ENCODE data around the gene ITPKA.
A peak's percentile ranks its signal among the peaks of the same experiment; 100 is the strongest.
"Not testable (repeated sequence)": the region's sequence is repeated elsewhere in the genome, so short reads cannot be mapped to it uniquely, and the experiment has no call there.

The ITPKA gene

GRCh38 chr15:41493205-41493901 lies at the start of gene ITPKA:
Gene ITPKA, plus strand, starts transcription at chr15:41493874. Its CDS starts 54 bp downstream, at chr15:41493928.
- DNase-seq: peak; percentile 76

- DNase-seq: no peak
Measured at GRCh38 chr15:41445399-41445798, 48.3 kb upstream of the ITPKA start.

- DNase-seq: no peak
Measured at GRCh38 chr15:41462084-41462795, 31.4 kb upstream of the ITPKA start.

- no peak for DNase-seq
Measured at GRCh38 chr15:41464889-41465580, 28.6 kb upstream of the ITPKA start.

- DNase-seq: peak; percentile 26
Measured at GRCh38 chr15:41465822-41466421, 27.8 kb upstream of the ITPKA start.

GRCh38 chr15:41466711-41467110 lies 27.0 kb upstream of the ITPKA start:
- DNase-seq: no peak

GRCh38 chr15:41469644-41470043 lies 24.0 kb upstream of the ITPKA start:
- not testable (repeated sequence) for DNase-seq

- no peak for DNase-seq
Measured at GRCh38 chr15:41473418-41473817, 20.3 kb upstream of the ITPKA start.

GRCh38 chr15:41474436-41474835 lies 19.2 kb upstream of the ITPKA start:
- no peak for DNase-seq

- DNase-seq: no peak
Measured at GRCh38 chr15:41474941-41475340, 18.7 kb upstream of the ITPKA start.

GRCh38 chr15:41476416-41477048 lies 17.1 kb upstream of the ITPKA start:
- no peak for DNase-seq

- no peak for DNase-seq
Measured at GRCh38 chr15:41480396-41481140, 13.1 kb upstream of the ITPKA start.

GRCh38 chr15:41482110-41482877 lies 11.4 kb upstream of the ITPKA start:
- DNase-seq: no peak

- DNase-seq: no peak
Measured at GRCh38 chr15:41483115-41483514, 10.6 kb upstream of the ITPKA start.

GRCh38 chr15:41483519-41483918 lies 10.2 kb upstream of the ITPKA start:
- no peak for DNase-seq

GRCh38 chr15:41484937-41485625 lies 8.6 kb upstream of the ITPKA start:
- no peak for DNase-seq

- no peak for DNase-seq
Measured at GRCh38 chr15:41486286-41486685, 7.4 kb upstream of the ITPKA start.

- DNase-seq: no peak
Measured at GRCh38 chr15:41487381-41487780, 6.3 kb upstream of the ITPKA start.

GRCh38 chr15:41487802-41488201 lies 5.9 kb upstream of the ITPKA start:
- DNase-seq: no peak

GRCh38 chr15:41489641-41490040 lies 4.0 kb upstream of the ITPKA start:
- DNase-seq: no peak

- DNase-seq: no peak
Measured at GRCh38 chr15:41490355-41490754, 3.3 kb upstream of the ITPKA start.
